Neural cell (in vitro differentiated cells): ENCODE measurements around the gene BMPR2.

Experiments used
- CTCF ChIP-seq: fragments of 450-650 bp; IDR thresholded peaks from 2 replicates; pipeline ENCODE4 v1.5.1; 2014; ENCODE audit warnings: antibody characterized with exemption, mild to moderate bottlenecking, moderate library complexity; ENCODE audit not compliant: poor library complexity, severe bottlenecking
- EP300 ChIP-seq: fragments of 450-650 bp; conservative IDR thresholded peaks from 2 replicates; pipeline ENCODE4 v1.6.1; 2014; ENCODE audit warnings: antibody characterized with exemption, mild to moderate bottlenecking, moderate library complexity; ENCODE audit not compliant: poor library complexity, severe bottlenecking
- EZH2 ChIP-seq: fragments of 200-600, 300-800 bp; shearing (Covaris generic), sonication (generic); IDR thresholded peaks from 2 replicates; pipeline ENCODE4 v1.6.1; 2014; ENCODE audit warnings: antibody characterized with exemption, low read length, borderline replicate concordance, mild to moderate bottlenecking; ENCODE audit not compliant: insufficient read depth, poor library complexity, severe bottlenecking
- MXI1 ChIP-seq: fragments of 450-650 bp; conservative IDR thresholded peaks from 2 replicates; pipeline ENCODE4 v1.6.1; 2014; ENCODE audit warnings: antibody characterized with exemption, mild to moderate bottlenecking; ENCODE audit not compliant: poor library complexity, severe bottlenecking
- POLR2AphosphoS5 ChIP-seq: IDR thresholded peaks from 2 replicates; pipeline ENCODE4 v1.6.1; 2012
- RAD21 ChIP-seq: fragments of 450-650 bp; conservative IDR thresholded peaks from 2 replicates; pipeline ENCODE4 v1.6.1; 2014; ENCODE audit warnings: antibody characterized with exemption, mild to moderate bottlenecking, moderate library complexity
- REST ChIP-seq: IDR thresholded peaks from 2 replicates; pipeline ENCODE4 v1.6.1; 2012; ENCODE audit warnings: borderline replicate concordance
- SMC3 ChIP-seq: fragments of 450-650 bp; conservative IDR thresholded peaks from 2 replicates; pipeline ENCODE4 v1.6.1; 2014; ENCODE audit warnings: antibody characterized with exemption, mild to moderate bottlenecking, moderate library complexity; ENCODE audit not compliant: poor library complexity
- TAF1 ChIP-seq: IDR thresholded peaks from 2 replicates; pipeline ENCODE4 v1.6.1; 2012; ENCODE audit warnings: low read depth

- TF ChIP-seq EP300: no peak
- no peak for TF ChIP-seq EZH2
- TF ChIP-seq CTCF: no peak
- no peak for TF ChIP-seq REST
- TF ChIP-seq RAD21: no peak
- TF ChIP-seq TAF1: no peak
- TF ChIP-seq POLR2AphosphoS5: no peak
- TF ChIP-seq MXI1: no peak
- no peak for TF ChIP-seq SMC3
These were observed 34.0 kb downstream of the BMPR2 start for GRCh38 chr2:202410092-202410491.
